HCT116 (cell line): Measurements from ENCODE around the gene IFIT3. TPM values are rescaled to one million over a fixed set of nuclear protein-coding genes. Genes with fewer than 3 reads are reported as not detected.

Source experiments
- ATAC-seq: fragments of 200-7000 bp; cut with Tn5 transposase; 2 replicates; pipeline ENCODE4 v1.9.1; 2020; ENCODE audit warnings: mild to moderate bottlenecking, moderate library complexity
- BruUV-seq: library from RNA; stranded (reverse); fragments of 400-500 nt; replicated peaks from 2 replicates; lab custom pipeline; 2021; lab: Mats Ljungman, UMichigan
- CTCF ChIA-PET: fragments of 300-600 bp; sonication (Branson Sonifier 250); formaldehyde crosslinking; loops from one replicate; lab custom pipeline; 2021; ENCODE audit warnings: antibody characterized with exemption; lab: Charles Lee
- POLR2A ChIA-PET: fragments of 300-600, 350-600 bp; sonication (Branson Sonifier 250); formaldehyde crosslinking; loops from one replicate; lab custom pipeline; 2021; ENCODE audit warnings: antibody characterized with exemption; lab: Charles Lee
- RAD21 ChIA-PET, 2 experiments: fragments of 300-600 bp; sonication (Branson Sonifier 250); formaldehyde crosslinking; loops; one replicate each; lab custom pipeline; 2023; ENCODE audit warnings: low total read pairs in 2 of 2; ENCODE audit not compliant: uncharacterized antibody in 2 of 2, unreplicated experiment in 2 of 2, low non-redundant PET in 1 of 2; lab: Charles Lee
- DNase-seq: peaks from one replicate; pipeline ENCODE4 v3.0.0-alpha.2; 2010; ENCODE audit warnings: low read depth, low spot score
- H2AFZ ChIP-seq: fragments of 200-600 bp; shearing (Covaris generic), sonication (generic); 2 replicates; pipeline ENCODE4 v1.6.1; 2017; ENCODE audit warnings: low read depth, mixed run types, mixed read lengths, antibody characterized with exemption, low read length; ENCODE audit not compliant: poor library complexity, severe bottlenecking
- H3K27ac ChIP-seq: 2 replicates; pipeline ENCODE4 v1.5.1; 2012; ENCODE audit warnings: low read depth, low read length
- H3K27me3 ChIP-seq: fragments of 200-600 bp; sonication (generic); 2 replicates; pipeline ENCODE4 v1.6.1; 2016; ENCODE audit warnings: mixed run types, low read length, mixed read lengths; ENCODE audit not compliant: insufficient read depth
- H3K36me3 ChIP-seq, 2 experiments: fragments of 200-500 bp in 1 of 2; fragments of 200-600 bp in 1 of 2; sonication (Bioruptor generic) in 1 of 2; sonication (generic) in 1 of 2; 2 replicates each; pipeline versions ENCODE4 v1.5.1 to v1.6.1; 2014 to 2016; ENCODE audit warnings: low read length in 2 of 2, inconsistent platforms in 1 of 2, mixed read lengths in 1 of 2, mixed run types in 1 of 2; ENCODE audit not compliant: insufficient read depth in 2 of 2, control insufficient read depth in 1 of 2
- H3K4me1 ChIP-seq, 2 experiments: fragments of 200-600 bp in 1 of 2; sonication (generic) in 1 of 2; 2 replicates each; pipeline versions ENCODE4 v1.5.1 to v1.6.1; 2012 to 2017; ENCODE audit warnings: low read length in 2 of 2, inconsistent platforms in 1 of 2, mild to moderate bottlenecking in 1 of 2, mixed read lengths in 1 of 2, mixed run types in 1 of 2, moderate library complexity in 1 of 2; ENCODE audit not compliant: insufficient read depth in 2 of 2, control insufficient read depth in 1 of 2
- H3K4me2 ChIP-seq: fragments of 200-600 bp; sonication (generic); 2 replicates; pipeline ENCODE4 v1.6.1; 2017; ENCODE audit warnings: mixed run types, low read length, mixed read lengths
- H3K4me3 ChIP-seq, 2 experiments: fragments of 200-600 bp in 1 of 2; sonication (generic) in 1 of 2; replicated peaks in 1 of 2; 2 replicates each; pipeline ENCODE4 v1.5.1; 2011 to 2016; ENCODE audit warnings: low read length in 2 of 2, control low read depth in 1 of 2, low read depth in 1 of 2, mild to moderate bottlenecking in 1 of 2, mixed read lengths in 1 of 2, mixed run types in 1 of 2
- H3K79me2 ChIP-seq: fragments of 200-600 bp; sonication (generic); 2 replicates; pipeline ENCODE4 v1.6.1; 2017; ENCODE audit warnings: mild to moderate bottlenecking, mixed run types, low read length, moderate library complexity, mixed read lengths; ENCODE audit not compliant: insufficient read depth
- H3K9ac ChIP-seq: fragments of 200-600 bp; sonication (generic); 2 replicates; pipeline ENCODE4 v1.6.1; 2016; ENCODE audit warnings: low read length, mixed read lengths
- H3K9me2 ChIP-seq: fragments of 200-600 bp; sonication (generic), shearing (Covaris generic); 2 replicates; pipeline ENCODE4 v1.6.1; 2017; ENCODE audit warnings: mixed run types, mild to moderate bottlenecking, moderate library complexity; ENCODE audit not compliant: insufficient read depth
- H3K9me3 ChIP-seq, 2 experiments: fragments of 200-500 bp in 1 of 2; fragments of 200-600 bp in 1 of 2; sonication (Bioruptor generic) in 1 of 2; sonication (generic) in 1 of 2; 2 replicates each; pipeline ENCODE4 v1.6.1; 2014 to 2017; ENCODE audit warnings: low read length in 2 of 2, mixed read lengths in 2 of 2, inconsistent platforms in 1 of 2, low read depth in 1 of 2, mild to moderate bottlenecking in 1 of 2, mixed run types in 1 of 2, moderate library complexity in 1 of 2; ENCODE audit not compliant: control insufficient read depth in 1 of 2, insufficient read depth in 1 of 2
- H4K20me1 ChIP-seq: fragments of 200-600 bp; sonication (generic), shearing (Covaris generic); 2 replicates; pipeline ENCODE4 v1.6.1; 2017; ENCODE audit warnings: mixed run types, mild to moderate bottlenecking, moderate library complexity; ENCODE audit not compliant: insufficient read depth
- CEBPB ChIP-seq: IDR thresholded peaks from 2 replicates; pipeline ENCODE4 v1.6.1; 2012; ENCODE audit warnings: low read depth
- ELF1 ChIP-seq: IDR thresholded peaks from 2 replicates; pipeline ENCODE4 v1.6.1; 2012; ENCODE audit warnings: low read depth, borderline replicate concordance
- JUND ChIP-seq: IDR thresholded peaks from 2 replicates; pipeline ENCODE4 v1.6.1; 2012
- RAD21 ChIP-seq: IDR thresholded peaks from 2 replicates; pipeline ENCODE4 v1.6.1; 2012; ENCODE audit warnings: low read depth, mild to moderate bottlenecking
- TCF7L2 ChIP-seq: IDR thresholded peaks from 2 replicates; pipeline ENCODE4 v1.7.0; 2011; ENCODE audit warnings: borderline replicate concordance, inconsistent platforms; ENCODE audit not compliant: insufficient read depth, insufficient read length; ENCODE audit errors: extremely low read depth
- YY1 ChIP-seq: IDR thresholded peaks from 2 replicates; pipeline ENCODE4 v1.6.1; 2011; ENCODE audit warnings: low read length, low read depth, moderate library complexity, mild to moderate bottlenecking; ENCODE audit not compliant: insufficient replicate concordance; ENCODE audit errors: extremely low read depth
- ZFX ChIP-seq: fragments of 450-650 bp; IDR thresholded peaks from 2 replicates; pipeline ENCODE4 v1.6.1; 2017
- ZNF274 ChIP-seq: fragments of 200-500 bp; sonication (Bioruptor generic); IDR thresholded peaks from 2 replicates; pipeline ENCODE4 v1.6.1; 2014; ENCODE audit warnings: mild to moderate bottlenecking, low read depth, low read length, inconsistent platforms
- intact Hi-C: fragments of 100-400 bp; cut with micrococcal nuclease; formaldehyde crosslinking; loops from 2 replicates; pipeline ENCODE4 v1.10.0; 2022
- total RNA-seq: library from RNA; stranded (reverse); gene quantifications from one replicate; pipeline ENCODE4 v1.2.1, GENCODE V29; 2021; ENCODE audit not compliant: unreplicated experiment

IFIT3 gene
- total RNA-seq, 1 experiment from 2014 or later: 1.1 TPM

- no peak for TF ChIP-seq ZNF274
Measured at GRCh38 chr10:89309156-89310055, 18.4 kb upstream of the IFIT3 start (continued).

GRCh38 chr10:89310056-89310893, 17.5 kb upstream of the IFIT3 start:
- Histone ChIP-seq H3K27ac (no peak overlapping the region), H3K27me3 (no peaks in the 10 kb centered on the region), H3K9ac (no peak overlapping the region), H3K9me2 (no peaks in the 10 kb centered on the region), H3K9me3 (no peaks in the 10 kb centered on the region), H3K4me2 (no peak overlapping the region), H3K36me3 (no peaks in the 10 kb centered on the region), H3K79me2 (no peaks in the 10 kb centered on the region), H3K4me3 (no peak overlapping the region), H3K4me1 (no peaks in the 10 kb centered on the region), H4K20me1 (no peaks in the 10 kb centered on the region), H2AFZ (no peak overlapping the region)
- CTCF ChIA-PET: no interaction called here
- no peak for ATAC-seq
- intact Hi-C loops: no loop called here
- POLR2A ChIA-PET: no interaction called here
- no TSS peak for BruUV-seq
- RAD21 ChIA-PET: no interaction called here
- no peak for DNase-seq
- TF ChIP-seq CEBPB (no peak), YY1 (no peak), RAD21 (no peak), JUND (no peak), ELF1 (no peak), ZFX (no peak), TCF7L2 (no peak)
